Thoracic aorta (tissue), 2 donors: ENCODE results near the gene SPATA31C1. TPM values are rescaled to one million over a fixed set of nuclear protein-coding genes. Genes with fewer than 3 reads are reported as not detected.

Source experiments
- ATAC-seq: fragments of 150-250 bp; one replicate; pipeline ENCODE4 v1.8.0; 2017; ENCODE audit warnings: low read depth; ENCODE audit not compliant: insufficient number of reproducible peaks, low FRiP score
- DNase-seq: peaks from one replicate; pipeline ENCODE4 v3.0.0-alpha.2; 2020; ENCODE audit warnings: low spot score
- H3K27ac ChIP-seq, 2 donors: fragments of 200-600 bp; sonication (generic); 1 replicate in 1 of 2; 2 replicates in 1 of 2; pipeline ENCODE4 v1.5.1; 2016; ENCODE audit warnings: mild to moderate bottlenecking in 2 of 2, moderate library complexity in 2 of 2
- H3K27me3 ChIP-seq: fragments of 200-600 bp; sonication (generic); replicated peaks from 2 replicates; pipeline ENCODE4 v1.6.0; 2016; ENCODE audit warnings: mild to moderate bottlenecking; ENCODE audit not compliant: insufficient read depth
- H3K36me3 ChIP-seq: fragments of 200-600 bp; sonication (generic); one replicate; pipeline ENCODE4 v1.5.1; 2016
- H3K4me1 ChIP-seq, 2 donors: fragments of 200-600 bp; sonication (generic); 1 replicate in 1 of 2; 2 replicates in 1 of 2; pipeline versions ENCODE4 v1.5.1 to v1.6.0; 2016; ENCODE audit warnings: low read depth in 2 of 2, mild to moderate bottlenecking in 1 of 2; ENCODE audit not compliant: control insufficient read depth in 1 of 2
- H3K4me3 ChIP-seq: fragments of 200-600 bp; sonication (generic); 2 replicates; pipeline ENCODE4 v1.5.1; 2016; ENCODE audit warnings: mild to moderate bottlenecking
- H3K9me3 ChIP-seq: fragments of 200-600 bp; sonication (generic); 2 replicates; pipeline ENCODE4 v1.5.1; 2016
- CTCF ChIP-seq: fragments of 200-600 bp; sonication (generic); IDR thresholded peaks from one replicate; pipeline ENCODE4 v1.5.1; 2019; ENCODE audit warnings: antibody characterized with exemption
- total RNA-seq, 2 donors: library from RNA; depleted of rRNA; stranded (reverse); fragments of >200 nt; gene quantifications; one replicate each; pipeline versions ENCODE4 v1.1.0 to v1.2.3, GENCODE V29; 2016

SPATA31C1 gene
- total RNA-seq, 2 donors from 2014 or later = not detected

GRCh38 chr9:87873607-87874303 is 44.0 kb upstream of the SPATA31C1 start:
- H3K9me3 ChIP-seq = no peaks in the 10 kb centered on the region
- H3K4me3 ChIP-seq = no peak overlapping the region
- no peak overlapping the region for H3K27ac ChIP-seq
- H3K36me3 ChIP-seq = no peaks in the 10 kb centered on the region
- H3K4me1 ChIP-seq = no peaks in the 10 kb centered on the region
- ATAC-seq (no peak), DNase-seq (no peak)
- TF ChIP-seq CTCF = no peak
- H3K27me3 ChIP-seq = no peaks in the 10 kb centered on the region

- Histone ChIP-seq H3K27ac (no peak overlapping the region), H3K4me1 (no peaks in the 10 kb centered on the region)
Observed at GRCh38 chr9:87874304-87874623, 43.5 kb upstream of the SPATA31C1 start.

GRCh38 chr9:87875060-87875459 is 42.7 kb upstream of the SPATA31C1 start:
- ATAC-seq = no peak
- H3K4me3 ChIP-seq = no peak overlapping the region
- TF ChIP-seq CTCF = no peak
- H3K27ac ChIP-seq = no peak overlapping the region
- no peaks in the 10 kb centered on the region for H3K36me3 ChIP-seq
- no peaks in the 10 kb centered on the region for H3K9me3 ChIP-seq
- H3K4me1 ChIP-seq = no peaks in the 10 kb centered on the region
- DNase-seq = no peak
- H3K27me3 ChIP-seq = no peaks in the 10 kb centered on the region

More at GRCh38 chr9:87874304-87874623, 43.5 kb upstream of the SPATA31C1 start:
- Histone ChIP-seq H3K36me3 (no peaks in the 10 kb centered on the region), H3K27me3 (no peaks in the 10 kb centered on the region), H3K4me3 (no peak overlapping the region), H3K9me3 (no peaks in the 10 kb centered on the region)
- DNase-seq = no peak
- ATAC-seq = no peak
- TF ChIP-seq CTCF = no peak

GRCh38 chr9:87875831-87876545 is 41.8 kb upstream of the SPATA31C1 start:
- Histone ChIP-seq H3K4me1 (no peaks in the 10 kb centered on the region), H3K27me3 (no peaks in the 10 kb centered on the region), H3K27ac (no peak overlapping the region), H3K4me3 (no peak overlapping the region), H3K9me3 (no peaks in the 10 kb centered on the region), H3K36me3 (no peaks in the 10 kb centered on the region)
- ATAC-seq = no peak
- no peak for DNase-seq
- TF ChIP-seq CTCF = no peak

GRCh38 chr9:87876708-87877107 is 41.1 kb upstream of the SPATA31C1 start:
- ATAC-seq = no peak
- no peaks in the 10 kb centered on the region for H3K36me3 ChIP-seq
- H3K27me3 ChIP-seq = no peaks in the 10 kb centered on the region
- no peak overlapping the region for H3K27ac ChIP-seq
- H3K9me3 ChIP-seq = no peaks in the 10 kb centered on the region
- no peaks in the 10 kb centered on the region for H3K4me1 ChIP-seq
- DNase-seq = no peak
- H3K4me3 ChIP-seq = no peak overlapping the region
- no peak for TF ChIP-seq CTCF
